Measurements from ENCODE around the gene HEXD. TPM values are rescaled to one million over a fixed set of nuclear protein-coding genes. Genes with fewer than 3 reads are reported as not detected.

Gene HEXD
- total and polyA plus RNA-seq, 2 donors (not counting 3 experiments of a cell fraction or from before 2014, with no cell fraction given), result 12.9 to 18.6 TPM

DNA sequence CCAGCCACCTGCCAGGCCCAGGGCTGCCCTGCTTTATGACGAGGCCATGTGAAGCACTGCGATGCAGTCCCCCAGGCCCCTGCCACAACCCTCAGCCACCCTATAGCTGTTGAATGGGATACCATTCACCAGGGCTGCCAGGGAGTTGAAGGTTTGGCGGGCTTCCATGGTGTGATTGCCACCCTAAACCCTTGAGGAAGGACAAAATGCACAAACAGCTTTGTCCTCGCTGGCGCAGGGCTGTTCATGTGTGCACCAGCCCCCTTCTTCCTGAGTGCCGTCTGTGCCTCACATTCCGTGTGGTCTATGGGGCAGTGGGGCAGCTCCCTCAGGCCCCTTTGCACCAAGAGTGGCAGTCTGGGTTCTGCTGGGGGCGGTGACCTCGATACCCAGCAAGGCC is 65.7 kb downstream of the HEXD start:
- Histone ChIP-seq H3K9me3 (replicated peaks; ENCODE audit: control insufficient read depth, insufficient read depth, low read length) (no peaks in the 10 kb centered on the region), H3K4me3 (replicated peaks in 1 of 3; ENCODE audit: insufficient read depth in 1 of 3, low read depth in 1 of 3, low read length in 3 of 3) (no peak overlapping the region), H3K9ac (replicated peaks; ENCODE audit: extremely low read depth, insufficient read depth, low read length) (no peak overlapping the region), H4K20me1 (replicated peaks; ENCODE audit: control insufficient read depth, extremely low read depth, insufficient read depth, low read length) (no peaks in the 10 kb centered on the region), H3K79me2 (ENCODE audit: control insufficient read depth, insufficient read depth, low read length) (no peaks in the 10 kb centered on the region), H2AFZ (ENCODE audit: low read depth, low read length) (no peak overlapping the region), H3K4me2 (ENCODE audit: insufficient read depth, low read length) (no peak overlapping the region), H3K4me1 (ENCODE audit: control insufficient read depth, extremely low read depth, insufficient read depth, low read length) (no peaks in the 10 kb centered on the region), H3K36me3 (ENCODE audit: control insufficient read depth in 2 of 2, extremely low read depth in 1 of 2, insufficient read depth in 2 of 2, low read length in 2 of 2) (peaks cover 6 to 53% of the 10 kb centered on the region in 2 experiments), H3K27ac (ENCODE audit: insufficient read depth, low read depth, low read length) (no peak overlapping the region), H3K9me1 (replicated peaks; ENCODE audit: control insufficient read depth, extremely low read depth, insufficient read depth, low read length) (no peaks in the 10 kb centered on the region), H3K27me3 (ENCODE audit: control insufficient read depth in 2 of 2, insufficient read depth in 2 of 2, low read length in 2 of 2) (no peaks in the 10 kb centered on the region)
- no TSS peak for BruUV-seq (replicated peaks)
- intact Hi-C loops (cut with micrococcal nuclease), result no loop called here
- ChIA-PET POLR2A (interaction anchor here (0.6 kb wide), 1 partner anchor 137 kb away, joined by 4 read pairs; no protein-coding TSS in a partner anchor), CTCF (no interaction called here)
- dilution Hi-C loops (cut with MboI; ENCODE audit: extremely low pct_ligation_motif_present, low sequenced_read_pairs), result no loop called here
- FAIRE-seq (no peak), DNase-seq (ENCODE audit: low read depth, low spot score) (no peak)
- no peak for TF ChIP-seq GATA2 (IDR thresholded peaks at IDR 0.05; ENCODE audit: insufficient read depth, insufficient read length, low read depth, low read length)
- TF ChIP-seq CTCF (IDR thresholded peaks at IDR 0.05; ENCODE audit: extremely low read depth in 1 of 2, insufficient read depth in 1 of 2, low read depth in 1 of 2, low read length in 2 of 2), result no peak
- TF ChIP-seq POLR2A (IDR thresholded peaks at IDR 0.05; ENCODE audit: low read depth, low read length), result no peak
- no peak for TF ChIP-seq EZH2 (IDR thresholded peaks at IDR 0.05; ENCODE audit: borderline replicate concordance, low read depth, low read length, severe bottlenecking)
- no peak for TF ChIP-seq MYC (IDR thresholded peaks at IDR 0.05; ENCODE audit: low read depth, low read length)
- TF ChIP-seq POLR2AphosphoS5 (IDR thresholded peaks at IDR 0.05; ENCODE audit: insufficient read depth, low read depth, low read length), result no peak
- TF ChIP-seq JUN (IDR thresholded peaks at IDR 0.05; ENCODE audit: borderline replicate concordance, insufficient read depth, insufficient read length, low read depth), result no peak
- TF ChIP-seq, protein P1, sequence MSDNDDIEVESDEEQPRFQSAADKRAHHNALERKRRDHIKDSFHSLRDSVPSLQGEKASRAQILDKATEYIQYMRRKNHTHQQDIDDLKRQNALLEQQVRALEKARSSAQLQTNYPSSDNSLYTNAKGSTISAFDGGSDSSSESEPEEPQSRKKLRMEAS (IDR thresholded peaks at IDR 0.05; ENCODE audit: insufficient read depth, insufficient read length), result no peak
- no peak for TF ChIP-seq FOS (IDR thresholded peaks at IDR 0.05; ENCODE audit: borderline replicate concordance, insufficient read depth, low read length)

All from endothelial cell of umbilical vein (primary cell).